HS-27A (cell line): ENCODE results near the gene EIF1B.

Experiments
- DNase-seq: peaks from one replicate; pipeline ENCODE4 v3.0.0-alpha.2; 2012; ENCODE audit warnings: low read depth, missing footprints

Gene EIF1B

GRCh38 chr3:40308725-40309417, 636 bp upstream of the EIF1B start:
- no peak for DNase-seq

GRCh38 chr3:40309925-40310695, 603 bp downstream of the EIF1B start:
- peak; percentile 26 for DNase-seq

GRCh38 chr3:40310705-40311104, 1.2 kb downstream of the EIF1B start:
- no peak for DNase-seq

GRCh38 chr3:40312661-40313226, 3.2 kb downstream of the EIF1B start:
- no peak for DNase-seq

- no peak for DNase-seq
These were observed 4.7 kb downstream of the EIF1B start for GRCh38 chr3:40313975-40314860.

- peak; percentile 31 for DNase-seq
These were observed 7.8 kb downstream of the EIF1B start for GRCh38 chr3:40317061-40317855.

GRCh38 chr3:40321818-40322217, 12.3 kb downstream of the EIF1B start:
- DNase-seq = no peak

GRCh38 chr3:40323946-40324345, 14.4 kb downstream of the EIF1B start:
- DNase-seq = no peak

GRCh38 chr3:40324621-40325020, 15.1 kb downstream of the EIF1B start:
- no peak for DNase-seq

- no peak for DNase-seq
These were observed 16.0 kb downstream of the EIF1B start for GRCh38 chr3:40325465-40325864.

- no peak for DNase-seq
These were observed 18.9 kb downstream of the EIF1B start for GRCh38 chr3:40328374-40328773.

GRCh38 chr3:40329071-40329470, 19.6 kb downstream of the EIF1B start:
- no peak for DNase-seq

GRCh38 chr3:40332684-40333083, 23.2 kb downstream of the EIF1B start:
- DNase-seq = no peak

- DNase-seq = no peak
These were observed 23.9 kb downstream of the EIF1B start for GRCh38 chr3:40333416-40333815.

- DNase-seq = no peak
These were observed 24.3 kb downstream of the EIF1B start for GRCh38 chr3:40333852-40334251.

GRCh38 chr3:40336101-40336500, 26.6 kb downstream of the EIF1B start:
- DNase-seq = no peak

GRCh38 chr3:40336511-40337135, 27.1 kb downstream of the EIF1B start:
- no peak for DNase-seq

GRCh38 chr3:40337136-40338108, 27.9 kb downstream of the EIF1B start:
- no peak for DNase-seq

GRCh38 chr3:40339871-40340270, 30.4 kb downstream of the EIF1B start:
- no peak for DNase-seq
